Measurements from ENCODE around the gene RUVBL2. TPM values are rescaled to one million over a fixed set of nuclear protein-coding genes. Genes with fewer than 3 reads are reported as not detected.
"Not testable (repeated sequence)": the region's sequence is repeated elsewhere in the genome, so short reads cannot be mapped to it uniquely, and the experiment has no call there.

The RUVBL2 gene
- total RNA-seq, 1 donor from 2014 or later, result 106 TPM

DNA sequence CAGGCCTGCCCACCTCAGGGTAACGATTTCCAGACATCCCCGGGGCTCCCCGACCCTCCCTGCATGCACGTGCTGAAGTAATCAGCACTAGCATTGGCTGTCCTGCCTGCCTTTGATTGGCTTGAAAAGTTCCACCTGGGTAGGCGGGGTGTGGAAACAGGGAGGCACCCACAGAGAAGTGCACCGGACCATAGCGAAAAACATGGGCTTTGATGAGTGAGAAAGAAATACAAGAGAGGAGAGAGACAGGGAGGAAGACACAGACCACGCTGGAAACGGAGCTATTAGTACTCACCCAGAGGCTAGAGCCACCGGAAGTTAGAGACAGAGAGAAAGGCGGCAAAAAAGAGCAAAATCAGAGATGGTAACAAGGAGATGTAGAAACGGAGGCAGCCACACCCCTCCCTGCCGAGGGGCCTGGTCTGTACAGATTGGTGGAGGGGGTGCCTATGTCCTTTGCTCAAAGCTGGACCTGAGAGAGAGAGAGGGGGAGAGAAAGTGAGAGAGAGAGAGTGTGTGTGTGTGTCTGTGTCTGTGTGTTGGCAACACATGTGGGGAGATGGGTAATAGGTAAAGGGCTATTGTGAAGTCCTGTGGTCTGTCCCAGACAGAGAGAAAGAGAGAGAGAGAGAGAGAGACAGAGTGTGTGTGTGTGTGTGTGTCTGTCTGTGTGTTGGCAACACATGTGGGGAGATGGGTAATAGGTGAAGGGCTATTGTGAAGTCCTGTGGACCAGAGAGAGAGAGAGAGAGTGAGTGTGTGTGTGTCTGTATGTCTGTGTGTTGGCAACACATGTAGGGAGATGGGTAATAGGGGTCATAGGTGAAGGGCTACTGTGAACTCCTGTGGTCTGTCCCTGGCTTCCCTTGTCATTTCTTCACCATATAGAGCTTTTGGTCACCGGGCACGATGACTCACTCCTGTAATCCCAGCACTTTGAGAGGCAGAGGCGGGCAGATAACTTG, 27.5 kb downstream of the RUVBL2 start:
- H3K27ac ChIP-seq, result no peak overlapping the region
- H3K9me3 ChIP-seq, result no peaks in the 10 kb centered on the region
- H3K27me3 ChIP-seq, result peaks cover 9% of the 10 kb centered on the region
- no peak overlapping the region for H3K4me3 ChIP-seq
- intact Hi-C loops (cut with DNase I), result no loop called here
- DNase-seq (ENCODE audit: low spot score in 2 of 2), result no peak
- TF ChIP-seq, protein P1, sequence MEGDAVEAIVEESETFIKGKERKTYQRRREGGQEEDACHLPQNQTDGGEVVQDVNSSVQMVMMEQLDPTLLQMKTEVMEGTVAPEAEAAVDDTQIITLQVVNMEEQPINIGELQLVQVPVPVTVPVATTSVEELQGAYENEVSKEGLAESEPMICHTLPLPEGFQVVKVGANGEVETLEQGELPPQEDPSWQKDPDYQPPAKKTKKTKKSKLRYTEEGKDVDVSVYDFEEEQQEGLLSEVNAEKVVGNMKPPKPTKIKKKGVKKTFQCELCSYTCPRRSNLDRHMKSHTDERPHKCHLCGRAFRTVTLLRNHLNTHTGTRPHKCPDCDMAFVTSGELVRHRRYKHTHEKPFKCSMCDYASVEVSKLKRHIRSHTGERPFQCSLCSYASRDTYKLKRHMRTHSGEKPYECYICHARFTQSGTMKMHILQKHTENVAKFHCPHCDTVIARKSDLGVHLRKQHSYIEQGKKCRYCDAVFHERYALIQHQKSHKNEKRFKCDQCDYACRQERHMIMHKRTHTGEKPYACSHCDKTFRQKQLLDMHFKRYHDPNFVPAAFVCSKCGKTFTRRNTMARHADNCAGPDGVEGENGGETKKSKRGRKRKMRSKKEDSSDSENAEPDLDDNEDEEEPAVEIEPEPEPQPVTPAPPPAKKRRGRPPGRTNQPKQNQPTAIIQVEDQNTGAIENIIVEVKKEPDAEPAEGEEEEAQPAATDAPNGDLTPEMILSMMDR (IDR thresholded peaks at IDR 0.05), result no peak
- H3K4me1 ChIP-seq, result peaks cover 8 to 18% of the 10 kb centered on the region in 2 donors
- H3K36me3 ChIP-seq, result peaks cover 0 to 2% of the 10 kb centered on the region in 2 donors

DNA sequence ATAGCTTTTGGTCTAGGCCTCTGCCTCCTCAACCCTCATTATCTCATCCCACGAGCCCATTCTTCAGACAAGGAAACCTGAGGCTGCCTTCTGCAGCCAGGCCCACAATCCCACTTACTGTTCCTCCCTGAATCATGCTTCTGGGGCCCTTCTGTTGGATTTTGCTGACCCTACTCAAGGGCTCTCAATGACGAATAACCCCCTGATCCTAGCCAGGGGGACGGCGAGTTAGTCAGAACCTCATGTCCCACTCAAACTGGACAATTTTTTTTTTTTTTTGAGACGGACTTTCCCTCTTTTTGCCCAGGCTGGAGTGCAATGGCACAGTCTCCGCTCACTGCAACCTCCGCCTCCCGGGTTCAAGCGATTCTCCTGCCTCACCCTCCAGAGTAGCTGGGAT, 28.4 kb downstream of the RUVBL2 start:
- no peaks in the 10 kb centered on the region for H3K36me3 ChIP-seq
- no peak for DNase-seq (ENCODE audit: low spot score in 2 of 2)
- peaks cover 9% of the 10 kb centered on the region for H3K27me3 ChIP-seq
- TF ChIP-seq, protein P1 (IDR thresholded peaks at IDR 0.05), result no peak
- peaks cover 8 to 18% of the 10 kb centered on the region in 2 donors for H3K4me1 ChIP-seq
- no peak overlapping the region for H3K4me3 ChIP-seq
- intact Hi-C loops (cut with DNase I), result no loop called here
- no peaks in the 10 kb centered on the region for H3K9me3 ChIP-seq
- H3K27ac ChIP-seq, result no peak overlapping the region

DNA sequence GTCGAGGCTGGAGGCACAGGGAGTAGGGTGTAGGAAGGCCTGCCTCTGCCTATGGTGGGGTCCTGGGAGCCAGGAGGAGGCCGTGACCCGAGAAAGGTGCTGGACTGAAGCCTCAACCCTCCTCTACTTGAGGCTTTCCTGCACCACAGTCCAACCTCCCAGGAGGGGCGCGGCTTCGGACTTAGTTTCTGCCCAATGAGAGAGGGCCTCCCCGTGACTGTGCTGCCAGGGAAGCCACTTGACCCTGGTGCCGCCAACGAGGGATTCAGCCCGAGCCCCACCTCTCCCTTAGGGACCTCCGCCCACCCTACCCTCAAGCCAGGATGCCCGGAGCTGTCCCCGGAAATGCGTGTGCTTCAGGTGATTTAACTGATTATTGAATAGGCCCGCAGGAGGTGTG, 30.5 kb downstream of the RUVBL2 start, which contains the start of gene CGB3:
Gene CGB3, minus strand, starts transcription at position 101 of the 400 bp plus-strand sequence. CDS start 362 bp downstream, outside the sequence.
- intact Hi-C loops (cut with DNase I); DNase-seq (ENCODE audit: low spot score in 2 of 2); H3K4me3 ChIP-seq; H3K27ac ChIP-seq; H3K9me3 ChIP-seq; H3K36me3 ChIP-seq; H3K4me1 ChIP-seq; H3K27me3 ChIP-seq: not testable (repeated sequence)

DNA sequence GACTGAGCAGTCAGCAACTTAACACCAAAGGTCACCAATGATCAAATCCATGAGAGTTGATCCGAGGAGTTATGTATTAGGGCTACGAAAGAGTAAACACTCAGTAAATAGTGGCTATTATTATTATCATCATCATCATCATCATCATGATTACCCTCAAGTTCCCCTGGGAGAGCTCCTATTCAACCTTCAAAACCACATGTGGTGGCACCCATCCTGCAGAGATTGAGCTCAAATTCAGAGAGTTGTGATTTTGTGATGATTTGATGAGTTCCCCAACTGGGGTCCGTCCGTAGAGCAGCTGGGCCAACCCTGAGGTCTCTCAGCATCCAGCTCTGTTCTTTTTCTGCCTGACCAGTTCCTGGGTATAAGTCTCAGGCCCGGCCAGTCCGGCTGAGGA, 31.4 kb downstream of the RUVBL2 start:
- H3K27ac ChIP-seq; H3K4me3 ChIP-seq; H3K9me3 ChIP-seq; H3K36me3 ChIP-seq; DNase-seq (ENCODE audit: low spot score in 2 of 2); intact Hi-C loops (cut with DNase I); H3K4me1 ChIP-seq; H3K27me3 ChIP-seq: not testable (repeated sequence)

DNA sequence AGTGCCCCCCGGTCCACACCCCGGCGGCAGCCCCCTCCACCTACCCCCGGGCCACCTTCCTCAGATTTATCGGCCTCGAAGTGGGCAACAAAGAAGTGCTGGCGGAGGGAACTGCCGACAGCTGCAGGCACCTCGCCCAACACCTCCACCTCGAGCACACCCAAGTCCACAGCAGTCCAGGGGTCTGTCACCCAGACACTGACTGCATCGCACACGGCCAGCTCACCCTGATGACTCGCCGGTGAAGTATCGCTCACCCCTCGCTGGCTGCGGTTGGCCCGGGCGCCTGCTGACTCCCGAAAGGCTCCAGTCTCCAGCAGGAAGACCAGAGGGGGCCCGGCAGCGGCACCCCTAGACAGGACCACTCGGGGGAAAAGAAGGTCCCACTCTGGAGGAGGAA, 31.9 kb downstream of the RUVBL2 start:
- H3K4me1 ChIP-seq; H3K27ac ChIP-seq; H3K4me3 ChIP-seq; H3K9me3 ChIP-seq; intact Hi-C loops (cut with DNase I); H3K27me3 ChIP-seq; H3K36me3 ChIP-seq; DNase-seq (ENCODE audit: low spot score in 2 of 2): not testable (repeated sequence)

DNA sequence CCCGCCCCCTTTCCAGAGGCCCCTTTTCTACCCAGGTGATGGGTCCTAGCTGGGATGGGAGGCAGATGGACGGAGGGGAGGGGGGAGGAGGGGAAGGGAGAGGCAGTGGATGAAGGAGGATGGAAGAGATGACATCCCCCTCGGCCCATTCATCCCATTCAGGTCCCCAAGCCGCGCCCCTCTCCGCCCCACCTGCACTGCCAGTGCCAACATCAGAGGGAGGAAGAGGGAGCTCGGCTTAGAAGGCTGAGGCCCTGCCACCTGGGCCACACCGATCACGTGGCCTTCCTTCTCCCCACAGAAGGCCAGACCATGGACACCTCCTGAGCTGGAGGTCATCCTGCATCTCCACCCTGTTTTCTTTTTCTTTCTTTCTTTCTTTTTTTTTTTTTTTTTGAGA, 35.0 kb downstream of the RUVBL2 start:
- H3K36me3 ChIP-seq; H3K27ac ChIP-seq; H3K9me3 ChIP-seq; H3K4me1 ChIP-seq; intact Hi-C loops (cut with DNase I); H3K4me3 ChIP-seq; H3K27me3 ChIP-seq; DNase-seq (ENCODE audit: low spot score in 2 of 2): not testable (repeated sequence)

DNA sequence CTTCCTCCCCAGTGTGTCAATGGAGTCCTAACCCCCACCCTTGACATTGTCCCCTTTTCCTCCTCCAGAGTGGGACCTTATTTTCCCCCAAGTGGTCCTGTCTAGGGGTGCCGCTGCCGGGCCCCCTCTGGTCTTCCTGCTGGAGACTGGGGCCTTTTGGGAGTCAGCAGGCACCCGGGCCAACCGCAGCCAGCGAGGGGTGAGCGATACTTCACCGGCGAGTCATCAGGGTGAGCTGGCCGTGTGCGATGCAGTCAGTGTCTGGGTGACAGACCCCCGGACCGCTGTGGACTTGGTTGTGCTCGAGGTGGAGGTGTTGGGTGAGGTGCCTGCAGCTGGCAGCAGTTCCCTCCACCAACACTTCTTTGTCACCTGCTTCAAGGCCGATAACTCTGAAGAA, 36.1 kb downstream of the RUVBL2 start:
- H3K4me3 ChIP-seq; H3K9me3 ChIP-seq; DNase-seq (ENCODE audit: low spot score in 2 of 2); H3K36me3 ChIP-seq; H3K27ac ChIP-seq; H3K4me1 ChIP-seq; H3K27me3 ChIP-seq; intact Hi-C loops (cut with DNase I): not testable (repeated sequence)

DNA sequence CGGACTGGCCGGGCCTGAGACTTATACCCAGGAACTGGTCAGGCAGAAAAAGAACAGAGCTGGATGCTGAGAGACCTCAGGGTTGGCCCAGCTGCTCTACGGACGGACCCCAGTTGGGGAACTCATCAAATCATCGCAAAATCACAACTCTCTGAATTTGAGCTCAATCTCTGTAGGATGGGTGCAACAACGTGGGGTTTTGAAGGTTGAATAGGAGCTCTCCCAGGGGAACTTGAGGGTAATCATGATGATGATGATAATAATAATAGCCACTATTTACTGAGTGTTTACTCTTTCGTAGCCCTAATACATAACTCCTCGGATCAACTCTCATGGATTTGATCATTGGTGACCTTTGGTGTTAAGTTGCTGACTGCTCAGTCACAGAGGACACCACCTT, 36.6 kb downstream of the RUVBL2 start:
- H3K27ac ChIP-seq; DNase-seq (ENCODE audit: low spot score in 2 of 2); H3K36me3 ChIP-seq; H3K4me1 ChIP-seq; H3K9me3 ChIP-seq; intact Hi-C loops (cut with DNase I); H3K27me3 ChIP-seq; H3K4me3 ChIP-seq: not testable (repeated sequence)

Data from ascending aorta (tissue), 2 donors.